Karpas-422 (cell line): ENCODE results near the gene ACIN1. TPM values are rescaled to one million over a fixed set of nuclear protein-coding genes. Genes with fewer than 3 reads are reported as not detected.

ENCODE experiments used
- DNase-seq: peaks from one replicate; pipeline ENCODE4 v3.0.0-alpha.2; 2015
- H2AFZ ChIP-seq: fragments of 200-600 bp; sonication (generic); 2 replicates; pipeline ENCODE4 v1.6.1; 2014; ENCODE audit warnings: antibody characterized with exemption, low read length, mixed read lengths
- H3K27ac ChIP-seq: fragments of 200-600 bp; sonication (generic); 2 replicates; pipeline ENCODE4 v1.5.1; 2014; ENCODE audit warnings: mild to moderate bottlenecking, low read length, moderate library complexity
- H3K27me3 ChIP-seq: fragments of 200-600 bp; sonication (generic); 2 replicates; pipeline ENCODE4 v1.6.1; 2014; ENCODE audit warnings: low read length, mixed read lengths
- H3K36me3 ChIP-seq: fragments of 200-600 bp; sonication (generic); 2 replicates; pipeline ENCODE4 v1.6.1; 2014; ENCODE audit warnings: low read length, mixed read lengths; ENCODE audit not compliant: insufficient read depth
- H3K4me1 ChIP-seq: fragments of 200-600 bp; sonication (generic); 2 replicates; pipeline ENCODE4 v1.6.1; 2014; ENCODE audit warnings: mild to moderate bottlenecking, low read length, mixed read lengths
- H3K4me2 ChIP-seq: fragments of 200-600 bp; sonication (generic); 2 replicates; pipeline ENCODE4 v1.6.1; 2014; ENCODE audit warnings: low read length, low read depth, mild to moderate bottlenecking; ENCODE audit not compliant: poor library complexity, severe bottlenecking
- H3K4me3 ChIP-seq: fragments of 200-600 bp; sonication (generic); 2 replicates; pipeline ENCODE4 v1.5.1; 2014; ENCODE audit warnings: mild to moderate bottlenecking, antibody characterized with exemption, low read length, mixed read lengths
- H3K79me2 ChIP-seq: fragments of 200-600 bp; sonication (generic); 2 replicates; pipeline ENCODE4 v1.6.1; 2014; ENCODE audit warnings: mild to moderate bottlenecking, low read length, mixed read lengths
- H3K9ac ChIP-seq: fragments of 200-600 bp; sonication (generic); 2 replicates; pipeline ENCODE4 v1.6.0; 2014; ENCODE audit warnings: low read length
- H3K9me2 ChIP-seq: fragments of 200-600 bp; sonication (generic), shearing (Covaris generic); replicated peaks from 2 replicates; pipeline ENCODE4 v1.6.0; 2014; ENCODE audit warnings: mild to moderate bottlenecking, low read length, moderate library complexity; ENCODE audit not compliant: insufficient read depth
- H3K9me3 ChIP-seq: fragments of 300-700, 200-600 bp; sonication (generic); 2 replicates; pipeline ENCODE4 v1.6.1; 2014; ENCODE audit warnings: low read length, mixed read lengths
- H4K20me1 ChIP-seq: fragments of 200-600 bp; sonication (generic); 2 replicates; pipeline ENCODE4 v1.6.1; 2014; ENCODE audit warnings: mild to moderate bottlenecking, antibody characterized with exemption, low read length, low read depth; ENCODE audit not compliant: insufficient read depth
- total RNA-seq: library from RNA; depleted of rRNA; stranded (reverse); fragments of >200 nt; shearing (Covaris generic); gene quantifications from 2 replicates; pipeline ENCODE4 v1.2.3, GENCODE V29; 2014; ENCODE audit warnings: low replicate concordance

ACIN1 gene
- total RNA-seq, 1 experiment from 2014 or later = 125 TPM

DNA sequence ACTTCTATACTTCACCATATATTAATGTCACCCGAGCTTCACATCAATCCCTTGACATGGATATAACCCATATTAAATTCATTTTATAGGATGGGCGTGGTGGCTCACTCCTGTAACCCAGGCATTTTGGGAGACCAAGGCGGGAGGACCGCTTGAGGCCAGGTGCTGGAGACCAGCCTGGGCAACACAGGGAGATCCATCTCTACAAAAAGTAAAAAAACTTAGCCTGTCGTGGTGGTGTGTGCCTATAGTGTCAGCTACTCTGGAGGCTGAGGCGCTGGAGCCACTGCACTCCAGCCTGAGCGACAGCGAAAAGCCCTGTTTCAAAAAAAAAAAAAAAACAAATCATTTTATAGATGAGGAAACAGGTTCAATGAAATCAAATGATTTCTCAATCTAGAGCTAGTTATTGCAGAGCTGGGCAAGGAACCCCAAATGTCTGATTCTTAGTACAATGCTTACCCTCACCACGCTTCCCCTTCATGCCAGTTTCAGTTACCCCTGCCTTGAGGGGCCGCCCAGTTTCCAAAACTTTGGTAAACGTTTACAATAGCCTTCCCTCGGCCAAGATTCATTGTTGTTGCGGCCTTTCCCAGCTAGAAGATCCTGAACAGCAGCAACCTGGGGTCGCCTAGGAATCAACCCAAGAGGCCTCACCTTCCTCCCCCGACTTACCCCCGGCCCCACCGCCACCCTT is 61.0 kb downstream of the ACIN1 start:
- H3K27me3 ChIP-seq = no peaks in the 10 kb centered on the region

GRCh38 chr14:23033251-23033727 is 61.6 kb downstream of the ACIN1 start:
- Histone ChIP-seq H4K20me1 (no peaks in the 10 kb centered on the region), H3K36me3 (peaks cover 30% of the 10 kb centered on the region), H3K9me2 (no peaks in the 10 kb centered on the region), H2AFZ (no peak overlapping the region), H3K4me3 (peak overlapping the region; percentile 90), H3K4me1 (peaks cover 14% of the 10 kb centered on the region), H3K27ac (no peak overlapping the region), H3K27me3 (no peaks in the 10 kb centered on the region), H3K9ac (peak overlapping the region; percentile 92), H3K79me2 (peaks cover 26% of the 10 kb centered on the region), H3K9me3 (no peaks in the 10 kb centered on the region), H3K4me2 (peak overlapping the region; percentile 80)
- DNase-seq = no peak

More for the DNA sequence above, 61.0 kb downstream of the ACIN1 start:
- H3K4me1 ChIP-seq = peaks cover 14% of the 10 kb centered on the region
- peak; percentile 72 for DNase-seq
- H3K36me3 ChIP-seq = peaks cover 24% of the 10 kb centered on the region
- H3K9ac ChIP-seq = peak overlapping the region; percentile 92
- peak overlapping the region; percentile 80 for H3K4me2 ChIP-seq
- H3K79me2 ChIP-seq = peaks cover 21% of the 10 kb centered on the region
- H3K27ac ChIP-seq = peak overlapping the region; percentile 82
- H3K9me3 ChIP-seq = no peaks in the 10 kb centered on the region
- peak overlapping the region; percentile 85; the same call in 1 of the 2 replicates for H2AFZ ChIP-seq
- H3K4me3 ChIP-seq = peak overlapping the region; percentile 90
- H3K9me2 ChIP-seq = no peaks in the 10 kb centered on the region
- H4K20me1 ChIP-seq = no peaks in the 10 kb centered on the region

DNA sequence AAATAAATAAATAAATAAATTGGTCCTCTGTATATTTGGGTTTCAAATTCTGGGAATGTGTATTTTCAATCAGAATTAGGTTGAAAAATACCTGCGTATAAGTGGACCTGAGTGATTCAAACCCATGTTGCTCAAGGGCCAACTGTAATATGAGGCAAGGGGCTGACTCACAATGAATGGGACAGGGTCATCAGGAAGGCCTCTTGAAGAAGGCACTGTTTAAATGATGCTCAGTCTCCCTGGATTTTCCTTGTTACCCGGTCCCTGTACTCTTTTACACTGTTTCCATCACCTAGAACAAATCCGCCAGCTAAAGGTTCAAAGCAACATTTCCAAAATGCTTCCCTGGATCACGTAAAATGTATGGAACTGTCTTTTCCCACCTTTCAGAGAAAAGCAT is 64.0 kb downstream of the ACIN1 start:
- Histone ChIP-seq H3K36me3 (peaks cover 34% of the 10 kb centered on the region), H3K9me3 (no peaks in the 10 kb centered on the region), H3K9ac (no peak overlapping the region), H3K4me2 (no peak overlapping the region), H3K4me1 (peaks cover 14% of the 10 kb centered on the region), H4K20me1 (no peaks in the 10 kb centered on the region), H3K79me2 (peaks cover 26% of the 10 kb centered on the region), H2AFZ (no peak overlapping the region), H3K27me3 (no peaks in the 10 kb centered on the region), H3K27ac (no peak overlapping the region), H3K4me3 (no peak overlapping the region), H3K9me2 (no peaks in the 10 kb centered on the region)
- no peak for DNase-seq

GRCh38 chr14:23028799-23029198 is 66.1 kb downstream of the ACIN1 start:
- H3K27ac ChIP-seq = no peak overlapping the region
- no peaks in the 10 kb centered on the region for H3K9me2 ChIP-seq
- H3K4me3 ChIP-seq = no peak overlapping the region
- H3K79me2 ChIP-seq = peaks cover 17% of the 10 kb centered on the region
- no peak overlapping the region for H3K9ac ChIP-seq
- no peak overlapping the region for H3K4me2 ChIP-seq
- no peak overlapping the region for H2AFZ ChIP-seq
- H3K4me1 ChIP-seq = peaks cover 6% of the 10 kb centered on the region
- peaks cover 34% of the 10 kb centered on the region for H3K36me3 ChIP-seq
- no peaks in the 10 kb centered on the region for H3K27me3 ChIP-seq
- no peak for DNase-seq
- H3K9me3 ChIP-seq = no peaks in the 10 kb centered on the region
- no peaks in the 10 kb centered on the region for H4K20me1 ChIP-seq

GRCh38 chr14:23025151-23025814 is 69.7 kb downstream of the ACIN1 start:
- H3K27ac ChIP-seq = no peak overlapping the region
- H3K9me3 ChIP-seq = no peaks in the 10 kb centered on the region
- no peak overlapping the region for H3K4me3 ChIP-seq
- H3K27me3 ChIP-seq = no peaks in the 10 kb centered on the region
- H3K36me3 ChIP-seq = peaks cover 16% of the 10 kb centered on the region; the same call in 1 of the 2 replicates
- H4K20me1 ChIP-seq = no peaks in the 10 kb centered on the region; the same call in 1 of the 2 replicates
- no peak overlapping the region for H3K9ac ChIP-seq
- DNase-seq = no peak
- no peaks in the 10 kb centered on the region for H3K4me1 ChIP-seq
- H2AFZ ChIP-seq = no peak overlapping the region
- H3K4me2 ChIP-seq = no peak overlapping the region
- H3K79me2 ChIP-seq = peaks cover 7% of the 10 kb centered on the region; the same call in 1 of the 2 replicates
- no peaks in the 10 kb centered on the region for H3K9me2 ChIP-seq

GRCh38 chr14:23024612-23025075 is 70.3 kb downstream of the ACIN1 start:
- no peak overlapping the region for H3K4me3 ChIP-seq
- H3K27me3 ChIP-seq = no peaks in the 10 kb centered on the region
- H3K79me2 ChIP-seq = peaks cover 7% of the 10 kb centered on the region; the same call in 1 of the 2 replicates
- H3K4me1 ChIP-seq = no peaks in the 10 kb centered on the region
- no peak overlapping the region for H2AFZ ChIP-seq
- no peak overlapping the region for H3K9ac ChIP-seq
- H3K4me2 ChIP-seq = no peak overlapping the region
- H3K9me3 ChIP-seq = no peaks in the 10 kb centered on the region
- no peak for DNase-seq
- no peaks in the 10 kb centered on the region; the same call in 1 of the 2 replicates for H4K20me1 ChIP-seq
- peaks cover 16% of the 10 kb centered on the region; the same call in 1 of the 2 replicates for H3K36me3 ChIP-seq
- no peak overlapping the region for H3K27ac ChIP-seq
- no peaks in the 10 kb centered on the region for H3K9me2 ChIP-seq

DNA sequence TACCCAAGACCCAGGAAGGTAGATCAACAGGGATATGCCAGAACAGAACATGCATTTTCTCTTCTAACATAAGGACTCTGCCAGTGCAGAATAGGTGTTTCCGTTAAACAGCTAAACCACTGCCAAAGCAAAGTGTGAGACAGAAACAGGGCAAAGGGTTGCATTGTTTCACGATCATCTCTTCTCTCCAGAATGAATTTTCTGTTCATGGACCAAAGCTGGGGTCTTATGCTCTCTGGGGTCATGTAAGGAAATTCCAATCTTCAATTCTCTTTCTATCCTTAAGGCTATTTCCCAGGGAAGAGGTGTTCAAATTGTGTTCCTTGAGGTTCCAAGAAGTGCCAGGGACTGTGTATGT is 71.2 kb downstream of the ACIN1 start:
- H3K79me2 ChIP-seq = peaks cover 3% of the 10 kb centered on the region; the same call in 1 of the 2 replicates
- DNase-seq = no peak
- H3K9ac ChIP-seq = no peak overlapping the region
- no peaks in the 10 kb centered on the region for H3K9me3 ChIP-seq
- H2AFZ ChIP-seq = no peak overlapping the region
- no peak overlapping the region for H3K4me3 ChIP-seq
- no peaks in the 10 kb centered on the region for H3K4me1 ChIP-seq
- no peaks in the 10 kb centered on the region; the same call in 1 of the 2 replicates for H4K20me1 ChIP-seq
- peaks cover 9% of the 10 kb centered on the region; the same call in 1 of the 2 replicates for H3K36me3 ChIP-seq
- H3K9me2 ChIP-seq = no peaks in the 10 kb centered on the region
- no peak overlapping the region for H3K4me2 ChIP-seq
- H3K27ac ChIP-seq = no peak overlapping the region
- H3K27me3 ChIP-seq = no peaks in the 10 kb centered on the region
